ENCODE data around the gene TTLL11.

- TF ChIP-seq CTCF (IDR thresholded peaks at IDR 0.05; ENCODE audit: insufficient read depth, low read depth, low read length) (no peak), EZH2 (IDR thresholded peaks at IDR 0.05; ENCODE audit: insufficient read depth, low read length) (no peak)
Measured at GRCh38 chr9:121950441-121950840, 142.7 kb downstream of the TTLL11 start.
